COR-L47 (cell line): ENCODE data around the gene ST3GAL3.
A peak's percentile ranks its signal among the peaks of the same experiment; 100 is the strongest.

ENCODE experiments used
- DNase-seq: peaks from one replicate; lab custom pipeline; 2025; lab: John Stamatoyannopoulos, UW

ST3GAL3 gene

DNA sequence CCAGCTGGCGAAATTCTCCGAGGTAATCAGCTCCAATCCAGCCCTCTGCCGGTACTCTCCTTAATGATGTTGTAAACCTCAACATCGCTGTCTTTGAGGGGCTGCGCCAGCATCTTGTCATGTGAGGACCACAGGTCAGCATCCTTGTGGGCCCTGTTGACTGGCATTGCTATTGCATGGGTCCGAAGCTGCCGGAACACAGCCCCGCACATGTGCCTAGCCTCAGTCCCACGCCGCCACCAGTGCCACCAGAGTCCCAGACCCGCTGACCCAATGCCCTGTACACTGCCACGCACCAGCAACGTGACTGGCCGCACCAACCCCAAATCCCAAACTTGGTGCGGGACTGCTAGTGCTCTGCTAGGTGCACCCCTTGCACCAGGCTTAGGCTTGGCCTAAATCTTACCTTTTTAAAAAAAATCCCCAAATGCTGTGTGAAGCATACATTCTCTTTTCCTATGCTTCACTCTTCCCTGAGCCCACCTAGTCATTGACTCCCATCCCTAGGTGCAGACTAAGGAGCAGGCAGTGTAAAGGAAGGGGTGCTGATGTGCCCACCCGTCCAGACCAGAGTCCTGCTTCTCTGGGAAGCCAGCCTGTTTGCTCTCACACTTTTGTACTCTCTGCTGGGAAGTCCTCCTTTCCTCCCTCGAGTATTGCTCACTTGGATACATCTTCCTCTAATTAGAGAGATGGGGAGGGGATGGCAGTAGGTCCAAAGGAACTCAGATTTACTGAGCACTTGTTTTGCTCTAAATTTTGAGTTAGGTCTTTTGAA lies 144.4 kb downstream of the ST3GAL3 start:
- DNase-seq = no peak

DNA sequence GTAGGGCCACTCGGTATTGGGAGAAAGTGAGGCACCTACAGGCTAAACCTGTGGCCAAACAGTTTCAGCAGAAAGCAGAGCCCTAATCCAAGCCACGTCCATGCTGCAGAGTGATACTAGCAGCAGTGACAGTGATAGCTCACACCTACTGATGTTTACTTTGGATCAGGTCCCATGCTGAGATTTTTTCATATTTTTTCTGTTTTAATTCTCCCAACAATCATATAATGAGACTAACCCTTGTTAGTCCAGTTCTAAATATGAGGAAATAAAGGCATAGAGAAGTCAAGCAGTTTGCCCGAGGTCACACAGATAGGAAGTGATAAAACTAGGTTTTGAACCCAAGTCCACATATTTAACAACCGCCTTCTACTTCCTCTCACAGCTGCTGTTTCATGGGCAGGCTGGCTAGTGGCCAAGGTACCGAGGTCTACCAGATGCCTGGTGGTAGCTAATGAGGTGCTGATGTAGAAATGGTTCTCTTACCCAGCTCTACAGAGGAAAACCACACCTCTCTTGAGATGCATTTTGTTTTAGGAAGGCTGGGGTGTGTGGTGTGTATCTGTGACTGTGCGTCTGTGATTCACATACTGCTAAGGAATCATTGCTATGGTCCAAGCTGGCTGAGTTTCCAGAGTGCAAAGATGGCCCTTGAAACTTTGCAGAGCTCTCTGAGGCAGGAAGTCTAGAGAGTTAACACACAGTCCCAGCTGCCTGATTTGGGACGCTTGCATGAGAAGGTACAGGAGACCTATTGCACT lies 146.0 kb downstream of the ST3GAL3 start:
- peak; percentile 85 for DNase-seq

- no peak for DNase-seq
These were observed 147.1 kb downstream of the ST3GAL3 start for GRCh38 chr1:43854473-43854872.

- no peak for DNase-seq
These were observed 148.9 kb downstream of the ST3GAL3 start for GRCh38 chr1:43856188-43856587.

GRCh38 chr1:43857163-43857562 lies 149.8 kb downstream of the ST3GAL3 start:
- no peak for DNase-seq

GRCh38 chr1:43858324-43858723 lies 151.0 kb downstream of the ST3GAL3 start:
- no peak for DNase-seq

DNA sequence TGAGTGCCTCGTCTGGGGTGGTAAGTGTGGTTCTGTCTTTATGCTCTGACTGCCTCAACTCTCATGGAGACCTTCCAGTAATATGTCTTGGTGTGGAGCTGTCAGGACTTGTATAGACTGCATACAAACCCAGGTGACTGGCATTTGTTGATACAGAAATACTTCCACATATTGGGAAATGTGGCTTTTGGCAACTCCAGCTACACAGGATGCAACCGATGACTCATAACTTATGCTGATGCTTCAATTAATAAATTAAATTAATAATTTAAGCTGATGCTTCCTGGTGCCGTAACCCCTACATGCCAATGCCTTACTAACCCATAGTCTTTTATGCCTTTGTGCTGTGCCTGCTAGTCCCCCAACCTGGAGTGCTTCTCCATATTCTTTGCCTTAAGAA lies 154.0 kb downstream of the ST3GAL3 start:
- DNase-seq = no peak

- DNase-seq = no peak
These were observed 154.8 kb downstream of the ST3GAL3 start for GRCh38 chr1:43861988-43862735.

DNA sequence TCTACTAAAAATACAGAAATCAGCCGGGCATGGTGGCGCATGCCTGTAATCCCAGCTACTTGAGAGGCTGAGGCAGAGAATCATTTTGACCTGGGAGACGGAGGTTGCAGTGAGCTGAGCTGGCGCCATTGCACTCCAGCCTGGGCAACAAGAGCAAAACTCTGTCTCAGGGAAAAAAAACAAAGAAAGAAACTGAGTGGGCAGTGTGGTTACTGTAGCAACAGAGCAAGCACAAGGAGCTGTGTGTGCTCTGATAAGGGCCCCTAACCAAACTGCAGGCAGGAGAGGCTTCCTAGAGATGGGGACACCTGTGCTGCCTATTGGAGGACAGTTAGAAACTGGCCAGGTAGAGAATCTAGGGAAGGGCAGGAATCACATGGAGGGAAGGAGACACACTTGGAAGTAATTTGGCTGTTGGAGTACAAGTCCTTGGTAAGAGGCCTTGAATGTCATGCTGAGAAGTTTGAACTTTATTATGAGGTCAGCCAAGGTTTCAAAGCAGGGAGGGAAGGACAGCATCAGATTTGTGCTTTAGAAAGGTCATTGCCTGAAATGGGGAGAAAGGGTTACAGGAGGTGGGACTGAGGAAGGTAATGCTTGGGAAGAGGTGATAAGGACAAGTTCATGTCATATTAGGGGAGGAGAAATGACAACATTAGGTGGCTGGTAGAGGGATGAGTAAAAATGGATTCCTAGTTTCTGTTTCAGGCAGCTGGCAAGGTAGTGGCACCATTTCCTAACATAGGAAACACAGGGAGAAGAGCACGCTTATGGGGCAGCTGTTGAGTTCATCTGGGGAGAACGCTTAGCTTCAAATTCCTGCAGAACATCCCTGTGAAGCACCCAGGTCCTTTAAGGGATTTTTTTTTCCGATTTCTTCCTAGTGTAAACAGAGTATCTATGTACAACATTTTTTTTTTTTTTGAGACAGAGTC lies 157.0 kb downstream of the ST3GAL3 start:
- no peak for DNase-seq

- no peak for DNase-seq
These were observed 158.9 kb downstream of the ST3GAL3 start for GRCh38 chr1:43866201-43866600.

DNA sequence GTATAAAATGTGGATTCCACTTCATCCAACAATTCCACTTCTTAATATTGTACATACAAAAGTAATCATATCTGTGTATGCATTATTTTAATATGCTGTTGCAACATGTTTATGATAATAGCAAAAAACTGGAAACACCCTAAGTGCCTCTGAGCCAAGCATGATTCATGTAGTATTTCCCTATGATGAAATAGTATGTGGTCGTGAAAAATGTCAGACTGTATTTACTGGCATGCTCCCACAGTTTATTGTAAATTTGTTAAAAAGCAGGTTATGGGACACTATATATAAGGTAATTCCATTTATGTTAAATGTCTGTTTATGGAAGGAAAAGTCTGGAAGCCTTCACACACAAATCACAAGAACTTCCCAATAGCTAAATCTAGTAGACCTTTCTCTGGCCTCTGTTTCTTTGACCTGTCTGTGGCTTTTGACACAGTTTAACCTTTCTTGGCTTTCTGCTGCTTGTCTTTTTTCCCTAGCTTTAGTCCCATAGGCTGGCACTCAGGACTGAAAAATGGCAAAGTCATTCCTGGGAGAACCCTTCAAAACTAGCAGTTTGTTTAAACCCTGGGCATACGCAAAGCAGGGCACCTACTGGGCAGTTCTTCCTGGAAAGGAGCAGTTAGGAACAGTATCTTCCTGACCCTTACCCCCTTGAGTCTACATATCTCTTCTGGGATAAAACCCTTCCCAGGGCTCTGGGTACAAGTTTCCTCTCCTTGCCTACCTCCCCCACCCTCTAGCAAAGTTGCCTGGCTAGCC lies 160.8 kb downstream of the ST3GAL3 start:
- DNase-seq = no peak

DNA sequence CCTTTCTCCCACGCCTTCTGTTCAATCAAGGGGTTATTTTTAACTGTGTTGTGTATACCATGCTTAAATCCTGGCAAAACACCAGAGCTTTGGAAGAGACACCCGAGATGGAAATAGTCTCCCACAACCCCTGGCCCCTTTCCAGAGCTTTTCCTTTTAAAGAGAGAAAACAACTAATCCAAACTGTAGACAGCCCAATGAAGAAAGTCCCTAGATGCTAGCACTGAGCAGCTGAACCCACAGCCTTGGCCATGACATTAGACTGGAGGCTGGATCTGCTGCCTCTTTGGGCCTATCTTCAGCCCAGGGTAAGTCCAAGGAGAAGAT lies 161.4 kb downstream of the ST3GAL3 start:
- DNase-seq = peak; percentile 51

DNA sequence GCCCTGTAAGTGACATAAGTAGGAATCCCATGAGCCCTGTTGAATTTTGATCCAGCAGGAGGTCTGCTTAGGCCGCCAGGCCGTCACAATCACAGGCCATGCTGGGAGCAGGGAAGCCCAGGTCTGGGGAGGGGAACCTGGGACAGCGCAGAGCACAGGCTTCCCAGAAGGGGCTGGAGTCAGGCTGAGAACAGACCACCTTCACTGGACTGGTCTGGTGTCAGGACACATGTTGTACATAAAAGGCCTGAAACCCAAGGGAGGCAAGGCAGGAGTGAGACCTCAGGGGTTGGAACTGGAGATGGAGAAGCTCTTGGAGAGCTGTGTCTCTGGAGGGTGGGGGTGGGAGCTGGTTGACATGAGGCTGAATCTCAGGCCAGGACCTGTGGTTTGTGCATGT lies 163.0 kb downstream of the ST3GAL3 start:
- no peak for DNase-seq

- DNase-seq = no peak
These were observed 164.0 kb downstream of the ST3GAL3 start for GRCh38 chr1:43871181-43871910.

- no peak for DNase-seq
These were observed 164.9 kb downstream of the ST3GAL3 start for GRCh38 chr1:43872280-43872679.

DNA sequence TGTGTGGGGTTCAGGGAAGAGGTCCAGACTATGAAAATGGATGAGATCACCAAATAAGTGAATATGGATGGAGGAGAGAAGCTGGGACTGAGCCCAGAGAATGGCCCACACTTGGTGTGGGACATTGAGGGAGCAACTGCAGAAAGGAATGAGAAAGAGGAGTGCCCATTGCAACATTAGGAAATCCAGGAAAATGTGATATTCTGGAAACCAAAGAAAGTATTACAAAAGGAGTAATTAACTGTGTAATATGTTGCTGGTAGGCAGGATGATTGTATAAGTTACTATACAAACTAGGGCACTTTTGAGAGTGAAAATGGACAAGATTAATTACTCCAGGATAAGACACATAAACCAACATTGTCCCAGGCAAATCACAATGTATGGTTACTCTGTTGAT lies 166.5 kb downstream of the ST3GAL3 start:
- DNase-seq = no peak

DNA sequence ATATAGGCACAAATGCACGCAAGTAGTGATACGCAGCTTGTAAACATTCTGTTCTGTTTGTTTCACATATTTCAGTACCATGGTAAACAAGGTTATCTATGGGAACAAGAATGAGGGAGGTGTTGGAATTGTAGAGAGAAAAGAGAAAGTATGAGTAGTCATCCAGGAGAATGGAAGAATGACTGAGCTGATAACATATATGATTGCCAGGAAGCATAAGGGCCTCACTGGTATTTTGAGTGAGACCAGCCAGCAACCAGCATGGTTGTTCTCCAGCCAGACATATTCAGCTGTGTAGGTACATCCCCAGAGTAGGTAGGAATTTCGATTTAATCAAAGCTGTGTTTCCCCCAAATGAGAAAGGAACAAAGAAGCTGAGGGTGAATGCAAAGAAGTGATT lies 167.4 kb downstream of the ST3GAL3 start:
- no peak for DNase-seq

- no peak for DNase-seq
These were observed 168.0 kb downstream of the ST3GAL3 start for GRCh38 chr1:43875331-43875730.

- DNase-seq = no peak
These were observed 169.8 kb downstream of the ST3GAL3 start for GRCh38 chr1:43877101-43877500.

GRCh38 chr1:43878440-43878839 lies 171.1 kb downstream of the ST3GAL3 start:
- no peak for DNase-seq
